Dendritic cell treated with granulocyte-macrophage colony-stimulating factor and Interleukin-4, amounts not matched to agents 40 ng/mL and 50 ng/mL, for 4 days (primary cell): ENCODE measurements around the gene LRRC2.

Experiments
- H3K27ac Mint-ChIP-seq: one replicate; pipeline ENCODE4 v1.8.0; 2022; ENCODE audit warnings: mild to moderate bottlenecking, mixed read lengths
- H3K27me3 Mint-ChIP-seq: one replicate; pipeline ENCODE4 v1.8.0; 2022; ENCODE audit warnings: mild to moderate bottlenecking, mixed read lengths
- H3K36me3 Mint-ChIP-seq: one replicate; pipeline ENCODE4 v1.8.0; 2022; ENCODE audit warnings: low read depth, mixed read lengths
- H3K4me1 Mint-ChIP-seq: one replicate; pipeline ENCODE4 v1.8.0; 2022; ENCODE audit warnings: low read depth, mixed read lengths
- H3K4me3 Mint-ChIP-seq: one replicate; pipeline ENCODE4 v1.8.0; 2022; ENCODE audit warnings: mild to moderate bottlenecking, moderate library complexity, mixed read lengths
- H3K9me3 Mint-ChIP-seq: one replicate; pipeline ENCODE4 v1.8.0; 2022; ENCODE audit warnings: mixed read lengths
- intact Hi-C: fragments of 100-400 bp; cut with micrococcal nuclease; formaldehyde crosslinking; loops from one replicate; pipeline ENCODE4 v1.15.0; 2022

The LRRC2 gene

DNA sequence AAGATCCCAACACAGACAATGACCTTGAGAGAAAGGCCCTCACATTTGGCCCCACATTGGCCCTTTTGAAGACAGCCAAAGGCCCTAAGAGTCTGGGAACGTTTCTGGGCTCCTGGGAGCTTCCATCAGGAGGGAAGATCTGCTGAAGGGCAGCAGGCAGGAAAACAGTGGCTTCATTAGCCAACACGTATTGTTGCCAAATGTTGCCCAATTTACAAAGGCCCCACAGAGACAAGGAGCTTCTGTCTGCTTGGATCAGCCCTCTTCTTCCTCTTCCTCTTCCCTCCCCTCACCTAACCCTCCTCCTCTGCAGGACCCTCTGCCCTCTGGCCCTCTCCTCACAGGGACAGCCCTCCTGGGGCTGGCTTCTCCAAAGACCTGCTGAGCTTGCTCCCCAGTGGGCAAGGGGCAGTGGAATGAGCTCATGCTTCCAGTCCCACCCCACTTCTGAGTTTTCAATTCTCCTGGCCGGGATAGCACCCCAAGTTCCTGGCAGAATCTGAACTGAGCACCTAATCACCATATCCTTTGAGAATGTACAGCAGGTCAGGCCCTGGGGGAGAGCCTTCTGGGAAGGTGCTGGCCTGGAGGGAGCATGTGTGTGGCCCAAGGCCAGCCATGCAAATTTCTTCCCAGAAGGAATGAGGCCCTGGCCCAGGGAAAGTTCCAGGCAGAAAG, 96.3 kb downstream of the LRRC2 start:
- Mint-ChIP-seq H3K9me3 (peaks cover 9% of the 10 kb centered on the region), H3K27ac (no peak overlapping the region), H3K27me3 (peaks cover 25% of the 10 kb centered on the region), H3K4me3 (no peak overlapping the region), H3K4me1 (peaks cover 14% of the 10 kb centered on the region), H3K36me3 (no peaks in the 10 kb centered on the region)
- intact Hi-C loops = no loop called here

- Mint-ChIP-seq H3K36me3 (no peaks in the 10 kb centered on the region), H3K27ac (no peak overlapping the region), H3K27me3 (peaks cover 32% of the 10 kb centered on the region), H3K4me3 (no peak overlapping the region), H3K9me3 (peaks cover under 1% of the 10 kb centered on the region), H3K4me1 (peaks cover 22% of the 10 kb centered on the region)
- intact Hi-C loops = no loop called here
Measured at GRCh38 chr3:46468753-46469600, 97.1 kb downstream of the LRRC2 start.

- peaks cover 36% of the 10 kb centered on the region for H3K4me1 Mint-ChIP-seq
- no peaks in the 10 kb centered on the region for H3K36me3 Mint-ChIP-seq
- H3K9me3 Mint-ChIP-seq = no peaks in the 10 kb centered on the region
- H3K27me3 Mint-ChIP-seq = peaks cover 43% of the 10 kb centered on the region
- H3K27ac Mint-ChIP-seq = no peak overlapping the region
- intact Hi-C loops = no loop called here
- H3K4me3 Mint-ChIP-seq = no peak overlapping the region
Measured at GRCh38 chr3:46467562-46467961, 98.5 kb downstream of the LRRC2 start.

DNA sequence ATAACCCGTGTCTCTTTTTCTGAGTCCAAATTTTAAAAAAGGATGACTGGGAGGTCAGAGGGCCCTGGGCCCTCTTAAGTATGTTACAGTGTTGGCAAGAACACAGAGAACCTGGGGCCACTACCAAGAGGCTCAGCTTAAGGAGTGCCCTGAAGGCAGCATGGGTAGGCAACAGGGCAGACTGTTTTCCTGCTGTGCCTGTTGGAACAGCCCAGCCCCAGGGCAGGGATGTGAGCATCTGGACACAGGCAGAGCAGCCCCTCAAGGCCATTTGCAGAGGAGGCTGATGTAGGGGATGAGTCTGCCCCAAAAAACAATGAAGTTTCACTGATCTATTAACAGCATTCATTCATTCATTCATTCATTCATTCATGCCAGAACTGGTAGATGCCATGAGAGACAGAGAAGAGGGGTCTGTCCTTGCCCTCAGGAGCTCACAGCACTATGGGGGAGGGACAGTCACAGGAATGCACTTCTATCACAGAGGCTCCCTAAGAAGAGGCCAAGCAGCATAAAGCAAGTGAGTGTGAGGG, 99.2 kb downstream of the LRRC2 start:
- Mint-ChIP-seq H3K36me3 (no peaks in the 10 kb centered on the region), H3K4me1 (peaks cover 42% of the 10 kb centered on the region), H3K9me3 (no peaks in the 10 kb centered on the region), H3K27ac (no peak overlapping the region), H3K4me3 (no peak overlapping the region), H3K27me3 (peaks cover 46% of the 10 kb centered on the region)
- intact Hi-C loops = no loop called here

- peaks cover 46% of the 10 kb centered on the region for H3K27me3 Mint-ChIP-seq
- no peak overlapping the region for H3K27ac Mint-ChIP-seq
- H3K36me3 Mint-ChIP-seq = no peaks in the 10 kb centered on the region
- H3K9me3 Mint-ChIP-seq = no peaks in the 10 kb centered on the region
- H3K4me1 Mint-ChIP-seq = peaks cover 49% of the 10 kb centered on the region
- no peak overlapping the region for H3K4me3 Mint-ChIP-seq
- intact Hi-C loops = no loop called here
Measured at GRCh38 chr3:46466273-46466672, 99.8 kb downstream of the LRRC2 start.
